ENCODE measurements around the gene ALKBH2. TPM values are rescaled to one million over a fixed set of nuclear protein-coding genes. Genes with fewer than 3 reads are reported as not detected.

The ALKBH2 gene
- total and polyA plus RNA-seq, 2 of the 8 experiments (the other 6 are each of a cell fraction or from before 2014, with no cell fraction given), result 19.1 to 22.5 TPM

- H2AFZ ChIP-seq (ENCODE audit: low read length), result no peak overlapping the region
- ChIA-PET CTCF (ENCODE audit: partially characterized antibody) (interaction anchor here (1.4 kb wide), 1 partner anchor 200 kb away, joined by 3 read pairs; no protein-coding TSS in a partner anchor), POLR2A (ENCODE audit: partially characterized antibody) (interaction anchor here (2.2 kb wide), 1 partner anchor 16 kb away, joined by 7 read pairs; no protein-coding TSS in a partner anchor)
- no peak overlapping the region for H2AK5ac ChIP-seq (ENCODE audit: low read depth, low read length)
- H3K79me2 ChIP-seq (ENCODE audit: control insufficient read depth in 1 of 2, insufficient read depth in 2 of 2, low read length in 2 of 2), result no peaks in the 10 kb centered on the region
- H3K23ac ChIP-seq (ENCODE audit: insufficient read length), result no peak overlapping the region
- no peak overlapping the region for H3K9ac ChIP-seq (replicated peaks in 1 of 4; ENCODE audit: extremely low read depth in 1 of 4, low read depth in 3 of 4, low read length in 3 of 4)
- no peaks in the 10 kb centered on the region for H3K27me3 ChIP-seq (replicated peaks in 1 of 4; ENCODE audit: control insufficient read depth in 3 of 4, extremely low read depth in 1 of 4, insufficient read depth in 3 of 4, low read length in 3 of 4)
- no peak overlapping the region for H3K4ac ChIP-seq (replicated peaks; ENCODE audit: insufficient read length, low read depth, low read length)
- no peaks in the 10 kb centered on the region for H3K79me1 ChIP-seq (ENCODE audit: low read depth, low read length)
- no peak overlapping the region for H4K8ac ChIP-seq (ENCODE audit: extremely low read depth, insufficient read depth, low read length)
- no peak overlapping the region for H2BK12ac ChIP-seq (ENCODE audit: low read depth, low read length)
- H2BK15ac ChIP-seq (ENCODE audit: low read length), result no peak overlapping the region
- H2BK120ac ChIP-seq (replicated peaks; ENCODE audit: low read depth, low read length), result no peak overlapping the region
- no peaks in the 10 kb centered on the region for H3K4me1 ChIP-seq (replicated peaks in 1 of 4; ENCODE audit: control insufficient read depth in 3 of 4, insufficient read depth in 4 of 4, low read length in 3 of 4)
- FAIRE-seq, result no peak
- H4K91ac ChIP-seq (replicated peaks; ENCODE audit: insufficient read length, low read length), result no peak overlapping the region
- no peak overlapping the region for H4K5ac ChIP-seq (ENCODE audit: insufficient read length, low read depth, low read length)
- H3K36me3 ChIP-seq (ENCODE audit: control insufficient read depth in 2 of 4, insufficient read depth in 4 of 4, low read length in 3 of 4), result peaks cover 0 to 19% (median 4%) of the 10 kb centered on the region in 4 experiments; a peak in 7 of 8 replicates
- H2BK5ac ChIP-seq (ENCODE audit: low read depth, low read length), result no peak overlapping the region
- TF ChIP-seq NANOG (IDR thresholded peaks at IDR 0.05; ENCODE audit: insufficient read depth, low read depth, low read length, poor library complexity, severe bottlenecking) (no peak), POLR2A (IDR thresholded peaks at IDR 0.05; ENCODE audit: control extremely low read depth in 1 of 2, low read depth in 2 of 2, low read length in 2 of 2) (no peak), CHD2 (IDR thresholded peaks at IDR 0.05; ENCODE audit: low read length) (no peak), RBBP5 (IDR thresholded peaks at IDR 0.05; ENCODE audit: borderline replicate concordance, low read depth, low read length) (no peak), CHD1 (IDR thresholded peaks at IDR 0.05; ENCODE audit: low read depth, low read length) (no peak), CBX8 (IDR thresholded peaks at IDR 0.05; ENCODE audit: borderline replicate concordance, low read depth, low read length) (no peak), SUZ12 (IDR thresholded peaks at IDR 0.05; ENCODE audit: low read length) (no peak)
- H3K18ac ChIP-seq (ENCODE audit: extremely low read depth, low read length), result no peak overlapping the region
- H3K4me3 ChIP-seq (ENCODE audit: extremely low read depth in 1 of 4, insufficient read depth in 2 of 4, low read depth in 3 of 4, low read length in 4 of 4), result no peak overlapping the region
- H3K23me2 ChIP-seq (ENCODE audit: low read depth, low read length), result no peaks in the 10 kb centered on the region
- H3K56ac ChIP-seq (replicated peaks; ENCODE audit: insufficient read length, low read depth, low read length), result no peak overlapping the region
- H3K14ac ChIP-seq (ENCODE audit: insufficient read length), result no peak overlapping the region
- no peak for DNase-seq (ENCODE audit: low read depth in 1 of 2, low spot score in 2 of 2)
- H3K27ac ChIP-seq (ENCODE audit: low read depth, low read length), result no peak overlapping the region
- H2BK20ac ChIP-seq (ENCODE audit: low read length), result no peak overlapping the region
- no peaks in the 10 kb centered on the region for H3K9me3 ChIP-seq (ENCODE audit: insufficient read depth in 2 of 2, low read depth in 1 of 2, low read length in 1 of 2)
- peaks cover 0 to 1% of the 10 kb centered on the region in 2 experiments for H4K20me1 ChIP-seq (replicated peaks in 1 of 2; ENCODE audit: control insufficient read depth in 1 of 2, insufficient read depth in 2 of 2, low read length in 2 of 2)
- WGBS, 2 experiments (ENCODE audit: extremely low coverage in 1 of 2, insufficient coverage in 1 of 2, insufficient read length in 1 of 2, insufficient replicate concordance in 2 of 2, low coverage in 1 of 2, low lambda C conversion rate in 2 of 2, missing lambda C conversion rate in 1 of 2), result 93% methylated on average over 11 of the region's 11 CpGs; no CpG with 5 or more reads in 1 of the 2 experiments
- no peak overlapping the region for H3K4me2 ChIP-seq (ENCODE audit: insufficient read depth in 1 of 2, low read depth in 2 of 2, low read length in 2 of 2)
Observed at GRCh38 chr12:109085590-109085989, 7.7 kb downstream of the ALKBH2 start.

All from H1 (cell line).